ENCODE data around the gene GOLGA7B. TPM values are rescaled to one million over a fixed set of nuclear protein-coding genes. Genes with fewer than 3 reads are reported as not detected.

Gene GOLGA7B
- total RNA-seq, 2 donors from 2014 or later: 0.22 to 0.72 TPM

DNA sequence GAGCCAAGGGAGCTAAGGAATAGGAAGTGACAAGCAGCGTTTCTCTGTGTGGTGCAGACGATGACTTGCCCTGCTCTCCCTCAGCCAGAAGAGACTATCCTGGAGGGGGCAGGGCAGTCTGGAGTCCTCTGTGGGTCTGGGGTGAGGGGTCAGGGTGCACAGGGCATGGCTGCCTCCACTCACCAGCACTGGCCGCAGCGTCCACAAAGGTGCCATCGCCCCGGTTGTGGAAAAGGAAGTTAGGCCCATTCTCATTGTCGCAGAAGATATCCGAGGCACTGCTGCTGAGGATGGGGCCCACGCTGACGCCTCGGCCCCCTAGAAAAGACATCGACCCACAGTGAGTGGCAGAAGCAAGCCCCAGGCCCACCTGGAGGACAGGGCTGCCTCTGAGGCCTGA lies 58.2 kb downstream of the GOLGA7B start:
- H3K4me1 ChIP-seq: no peaks in the 10 kb centered on the region
- TF ChIP-seq, protein P1, sequence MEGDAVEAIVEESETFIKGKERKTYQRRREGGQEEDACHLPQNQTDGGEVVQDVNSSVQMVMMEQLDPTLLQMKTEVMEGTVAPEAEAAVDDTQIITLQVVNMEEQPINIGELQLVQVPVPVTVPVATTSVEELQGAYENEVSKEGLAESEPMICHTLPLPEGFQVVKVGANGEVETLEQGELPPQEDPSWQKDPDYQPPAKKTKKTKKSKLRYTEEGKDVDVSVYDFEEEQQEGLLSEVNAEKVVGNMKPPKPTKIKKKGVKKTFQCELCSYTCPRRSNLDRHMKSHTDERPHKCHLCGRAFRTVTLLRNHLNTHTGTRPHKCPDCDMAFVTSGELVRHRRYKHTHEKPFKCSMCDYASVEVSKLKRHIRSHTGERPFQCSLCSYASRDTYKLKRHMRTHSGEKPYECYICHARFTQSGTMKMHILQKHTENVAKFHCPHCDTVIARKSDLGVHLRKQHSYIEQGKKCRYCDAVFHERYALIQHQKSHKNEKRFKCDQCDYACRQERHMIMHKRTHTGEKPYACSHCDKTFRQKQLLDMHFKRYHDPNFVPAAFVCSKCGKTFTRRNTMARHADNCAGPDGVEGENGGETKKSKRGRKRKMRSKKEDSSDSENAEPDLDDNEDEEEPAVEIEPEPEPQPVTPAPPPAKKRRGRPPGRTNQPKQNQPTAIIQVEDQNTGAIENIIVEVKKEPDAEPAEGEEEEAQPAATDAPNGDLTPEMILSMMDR (IDR thresholded peaks at IDR 0.05): no peak
- intact Hi-C loops (cut with DNase I): no loop called here
- no peak overlapping the region for H3K27ac ChIP-seq
- H3K27me3 ChIP-seq: no peaks in the 10 kb centered on the region
- DNase-seq: no peak
- H3K36me3 ChIP-seq: no peaks in the 10 kb centered on the region
- no peak overlapping the region for H3K9ac ChIP-seq (ENCODE audit: low read depth in 2 of 2, low read length in 2 of 2)
- no peak overlapping the region for H3K4me3 ChIP-seq
- no peaks in the 10 kb centered on the region for H3K9me3 ChIP-seq

DNA sequence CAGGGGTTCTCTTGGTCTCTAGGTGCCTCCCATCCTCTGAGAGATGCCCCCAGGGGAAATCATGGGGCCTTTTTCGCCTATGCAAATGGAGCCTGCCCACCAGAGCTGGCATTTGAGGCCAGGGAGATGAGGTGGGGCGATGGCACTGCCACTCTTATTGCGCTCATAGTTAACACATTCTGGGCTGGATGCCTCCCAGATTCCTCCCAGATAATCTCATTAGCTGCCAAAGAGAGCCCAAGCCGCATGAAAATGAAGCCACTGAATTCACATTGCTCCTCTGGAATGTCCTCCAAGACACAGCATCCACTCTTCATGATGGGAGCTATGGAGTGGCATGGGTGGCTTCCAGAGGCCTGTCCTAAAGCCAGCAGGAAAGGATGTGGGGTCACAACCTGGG lies 61.0 kb downstream of the GOLGA7B start:
- no peaks in the 10 kb centered on the region for H3K9me3 ChIP-seq
- TF ChIP-seq, protein P1 (IDR thresholded peaks at IDR 0.05): no peak
- no peak overlapping the region for H3K4me3 ChIP-seq
- no peak overlapping the region for H3K27ac ChIP-seq
- no peak for DNase-seq
- intact Hi-C loops (cut with DNase I): no loop called here
- no peak overlapping the region for H3K9ac ChIP-seq (ENCODE audit: low read depth in 2 of 2, low read length in 2 of 2)
- no peaks in the 10 kb centered on the region for H3K36me3 ChIP-seq
- no peaks in the 10 kb centered on the region for H3K27me3 ChIP-seq
- no peaks in the 10 kb centered on the region for H3K4me1 ChIP-seq

DNA sequence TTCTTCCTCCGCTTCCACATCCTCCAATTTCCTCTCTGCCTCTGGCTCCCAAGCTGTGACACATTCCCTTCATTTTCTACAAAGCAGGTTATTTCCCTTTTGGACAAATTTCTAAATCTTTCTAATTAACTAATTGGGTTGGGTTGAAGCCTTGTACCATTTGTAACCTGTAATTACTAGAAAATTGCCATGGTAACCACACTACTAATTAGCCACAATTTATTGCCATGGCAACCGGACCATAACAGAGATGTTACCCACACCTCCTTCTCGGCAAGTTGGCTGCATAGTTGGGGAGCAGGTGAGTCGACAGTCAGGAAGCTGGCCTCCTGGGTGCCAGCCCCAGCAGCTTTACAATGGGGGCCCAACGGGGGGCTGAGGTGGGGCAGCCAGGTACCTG lies 61.6 kb downstream of the GOLGA7B start:
- intact Hi-C loops (cut with DNase I): no loop called here
- DNase-seq: no peak
- Histone ChIP-seq H3K9ac (ENCODE audit: low read depth in 2 of 2, low read length in 2 of 2) (no peak overlapping the region), H3K4me1 (no peaks in the 10 kb centered on the region), H3K9me3 (no peaks in the 10 kb centered on the region), H3K4me3 (no peak overlapping the region), H3K36me3 (no peaks in the 10 kb centered on the region), H3K27me3 (no peaks in the 10 kb centered on the region), H3K27ac (no peak overlapping the region)
- TF ChIP-seq, protein P1 (IDR thresholded peaks at IDR 0.05): no peak

DNA sequence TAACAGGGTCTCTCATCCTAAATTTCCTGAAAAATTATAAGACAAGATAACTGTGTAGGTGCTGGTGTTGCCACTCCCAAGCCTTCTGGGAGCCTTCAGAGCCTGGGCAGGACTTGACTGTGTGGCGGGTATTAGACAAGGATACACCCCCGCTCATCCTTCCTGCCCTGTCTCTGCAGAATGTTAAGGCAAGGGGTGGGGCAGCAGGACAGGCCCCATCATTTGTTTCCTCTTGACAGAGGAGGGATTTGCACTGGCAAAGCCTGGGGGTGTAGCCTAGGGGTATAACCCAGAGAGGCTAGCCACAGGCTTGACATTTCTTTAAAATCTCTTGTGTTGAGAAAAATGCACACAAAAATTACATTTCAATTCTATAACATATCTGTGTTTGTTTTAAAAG lies 63.5 kb downstream of the GOLGA7B start:
- Histone ChIP-seq H3K9me3 (no peaks in the 10 kb centered on the region), H3K9ac (ENCODE audit: low read depth in 2 of 2, low read length in 2 of 2) (no peak overlapping the region), H3K4me3 (no peak overlapping the region)

DNA sequence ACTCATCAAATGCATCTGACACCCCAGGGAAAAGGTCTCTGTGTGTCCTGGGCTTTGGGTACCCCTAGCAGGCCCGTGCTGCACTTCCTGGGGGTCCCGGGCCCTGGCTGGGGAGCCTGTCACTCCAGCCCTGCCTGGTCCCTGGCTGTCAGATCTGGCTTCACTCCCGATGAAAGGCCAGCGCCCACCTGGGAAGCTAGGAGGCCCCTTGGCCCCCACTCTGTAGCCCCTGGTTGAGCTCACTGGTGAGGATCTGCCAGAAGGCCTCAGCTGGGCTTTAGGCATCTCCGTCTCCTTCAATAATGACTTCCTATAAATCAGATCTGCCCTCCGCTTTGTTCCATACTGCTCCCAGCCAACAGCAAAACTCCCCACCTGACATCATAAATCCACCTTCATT lies 64.0 kb downstream of the GOLGA7B start:
- no peak for DNase-seq
- intact Hi-C loops (cut with DNase I): loop anchor here (2.0 kb wide), 1 partner anchor 127 kb away; no protein-coding TSS in a partner anchor
- Histone ChIP-seq H3K27me3 (no peaks in the 10 kb centered on the region), H3K9me3 (no peaks in the 10 kb centered on the region), H3K9ac (ENCODE audit: low read depth in 2 of 2, low read length in 2 of 2) (no peak overlapping the region), H3K27ac (no peak overlapping the region), H3K36me3 (no peaks in the 10 kb centered on the region), H3K4me1 (no peaks in the 10 kb centered on the region), H3K4me3 (no peak overlapping the region)
- TF ChIP-seq, protein P1 (IDR thresholded peaks at IDR 0.05): no peak

More for the DNA sequence above, 63.5 kb downstream of the GOLGA7B start:
- DNase-seq: no peak
- Histone ChIP-seq H3K27ac (no peak overlapping the region), H3K36me3 (no peaks in the 10 kb centered on the region), H3K4me1 (no peaks in the 10 kb centered on the region), H3K27me3 (no peaks in the 10 kb centered on the region)
- intact Hi-C loops (cut with DNase I): no loop called here
- TF ChIP-seq, protein P1 (IDR thresholded peaks at IDR 0.05): no peak
